GM12892 (cell line): ENCODE measurements around the gene ARL3.
"Not testable (repeated sequence)": the region's sequence is repeated elsewhere in the genome, so short reads cannot be mapped to it uniquely, and the experiment has no call there.

Experiments used
- DNase-seq: peaks from one replicate; pipeline ENCODE4 v3.0.0; 2011; ENCODE audit not compliant: insufficient read length
- FAIRE-seq: peaks from 2 replicates; lab custom pipeline; 2011; peaks lifted over from hg19 to GRCh38; lab: Jason Lieb, UNC
- POLR2A ChIP-seq: IDR thresholded peaks from 2 replicates; pipeline ENCODE4 v1.6.1; 2011; ENCODE audit warnings: low read depth, low read length, control low read depth
- POLR2AphosphoS5 ChIP-seq: IDR thresholded peaks from 2 replicates; pipeline ENCODE4 v1.6.1; 2011; ENCODE audit warnings: low read depth, low read length, control low read depth
- TAF1 ChIP-seq: IDR thresholded peaks from 2 replicates; pipeline ENCODE4 v1.6.1; 2011; ENCODE audit warnings: low read depth, mild to moderate bottlenecking, control low read depth, low read length, borderline replicate concordance

The ARL3 gene

GRCh38 chr10:102752266-102752930 lies 38.2 kb upstream of the ARL3 start:
- no peak for FAIRE-seq
- DNase-seq = no peak
- TF ChIP-seq POLR2A (no peak), TAF1 (no peak), POLR2AphosphoS5 (no peak)

GRCh38 chr10:102745157-102745556 lies 31.0 kb upstream of the ARL3 start:
- FAIRE-seq (no peak), DNase-seq (no peak)
- TF ChIP-seq POLR2A (no peak), TAF1 (no peak), POLR2AphosphoS5 (no peak)

- peak; percentile 32; the same call in 1 of the 2 replicates for TF ChIP-seq POLR2A
- TF ChIP-seq POLR2AphosphoS5 = no peak
- TF ChIP-seq TAF1 = no peak
- FAIRE-seq (no peak), DNase-seq (no peak)
Measured at GRCh38 chr10:102744374-102745051, 30.3 kb upstream of the ARL3 start.

- peak; percentile 97 for FAIRE-seq
- peak; percentile 86 for DNase-seq
- TF ChIP-seq POLR2A = peak; percentile 74
- peak; percentile 91 for TF ChIP-seq POLR2AphosphoS5
- no peak for TF ChIP-seq TAF1
Measured at GRCh38 chr10:102743588-102744373, 29.6 kb upstream of the ARL3 start, which contains the start of gene WBP1L. WBP1L (plus strand) TSS chr10:102743948; CDS start chr10:102744054, 106 bp downstream.

GRCh38 chr10:102743078-102743587 lies 28.9 kb upstream of the ARL3 start:
- FAIRE-seq (no peak), DNase-seq (no peak)
- TF ChIP-seq POLR2AphosphoS5 (no peak), POLR2A (no peak), TAF1 (no peak)

- DNase-seq, FAIRE-seq: not testable (repeated sequence)
Measured at GRCh38 chr10:102742313-102742712, 28.1 kb upstream of the ARL3 start.

GRCh38 chr10:102741726-102742237 lies 27.6 kb upstream of the ARL3 start:
- no peak for FAIRE-seq
- no peak for DNase-seq

GRCh38 chr10:102740229-102740628 lies 26.0 kb upstream of the ARL3 start:
- FAIRE-seq (no peak), DNase-seq (no peak)
- TF ChIP-seq POLR2AphosphoS5 = no peak
- no peak for TF ChIP-seq POLR2A

More at GRCh38 chr10:102741726-102742237, 27.6 kb upstream of the ARL3 start:
- TF ChIP-seq TAF1 (no peak), POLR2A (no peak), POLR2AphosphoS5 (no peak)

GRCh38 chr10:102738692-102739121 lies 24.5 kb upstream of the ARL3 start:
- TF ChIP-seq POLR2AphosphoS5 (no peak), TAF1 (no peak), POLR2A (no peak)
- no peak for DNase-seq
- no peak for FAIRE-seq

- TF ChIP-seq TAF1 (no peak), POLR2AphosphoS5 (no peak), POLR2A (no peak)
- no peak for FAIRE-seq
- no peak for DNase-seq
Measured at GRCh38 chr10:102735065-102735562, 20.9 kb upstream of the ARL3 start.

GRCh38 chr10:102732661-102733060 lies 18.5 kb upstream of the ARL3 start:
- FAIRE-seq (no peak), DNase-seq (no peak)
- TF ChIP-seq TAF1 (no peak), POLR2A (no peak), POLR2AphosphoS5 (no peak)
